ENCODE results near the gene YDJC. TPM values are rescaled to one million over a fixed set of nuclear protein-coding genes. Genes with fewer than 3 reads are reported as not detected.
A peak's percentile ranks its signal among the peaks of the same experiment; 100 is the strongest.

YDJC gene
- total and polyA plus RNA-seq, 9 of the 15 experiments (the other 6 are each of a cell fraction or from before 2014, with no cell fraction given): 13.5 to 871 (median 164) TPM

DNA sequence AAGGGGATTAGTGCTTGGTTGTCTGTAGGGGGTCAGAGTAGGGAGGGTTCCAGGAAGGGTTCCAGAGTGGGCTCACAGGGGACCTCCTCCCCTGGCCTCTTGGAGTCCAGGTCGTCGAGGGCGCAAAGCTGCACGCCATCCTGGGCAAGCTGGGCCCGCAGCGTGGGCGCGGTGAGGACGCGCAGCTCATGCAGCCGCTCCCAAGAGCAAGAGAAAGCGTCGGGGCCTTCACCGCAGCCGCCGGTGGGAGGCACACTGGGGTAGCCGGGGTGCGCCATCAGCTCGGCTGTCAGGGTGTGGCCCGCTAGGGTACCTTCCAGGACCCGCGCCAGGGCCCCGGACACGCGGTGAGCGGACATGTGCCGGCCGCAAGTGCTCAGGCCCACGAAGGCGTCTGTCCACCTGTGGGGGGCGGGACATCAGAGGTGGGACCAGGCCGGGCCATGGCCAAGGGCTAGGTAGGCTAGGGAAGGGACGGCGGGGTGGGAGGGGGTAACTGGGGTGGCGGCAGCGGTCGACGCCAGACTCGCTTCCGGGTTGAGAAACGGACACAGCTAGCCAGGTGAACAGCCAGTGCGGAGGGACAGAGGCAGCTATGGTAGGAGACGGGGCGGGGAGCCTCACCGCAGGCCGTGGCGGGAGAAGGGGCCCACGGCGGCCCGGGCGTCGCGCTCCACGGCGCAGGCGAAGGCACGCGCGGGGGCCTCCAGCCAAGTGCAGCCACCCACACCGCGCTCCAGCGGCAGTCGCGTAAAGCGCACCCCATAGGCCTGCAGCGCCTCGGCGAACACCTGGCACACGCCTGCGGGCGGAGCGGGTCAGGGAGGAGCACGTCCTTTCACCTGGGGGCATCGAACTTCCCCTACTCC, 1.2 kb downstream of the YDJC start (continued):
- TF ChIP-seq, protein P1, sequence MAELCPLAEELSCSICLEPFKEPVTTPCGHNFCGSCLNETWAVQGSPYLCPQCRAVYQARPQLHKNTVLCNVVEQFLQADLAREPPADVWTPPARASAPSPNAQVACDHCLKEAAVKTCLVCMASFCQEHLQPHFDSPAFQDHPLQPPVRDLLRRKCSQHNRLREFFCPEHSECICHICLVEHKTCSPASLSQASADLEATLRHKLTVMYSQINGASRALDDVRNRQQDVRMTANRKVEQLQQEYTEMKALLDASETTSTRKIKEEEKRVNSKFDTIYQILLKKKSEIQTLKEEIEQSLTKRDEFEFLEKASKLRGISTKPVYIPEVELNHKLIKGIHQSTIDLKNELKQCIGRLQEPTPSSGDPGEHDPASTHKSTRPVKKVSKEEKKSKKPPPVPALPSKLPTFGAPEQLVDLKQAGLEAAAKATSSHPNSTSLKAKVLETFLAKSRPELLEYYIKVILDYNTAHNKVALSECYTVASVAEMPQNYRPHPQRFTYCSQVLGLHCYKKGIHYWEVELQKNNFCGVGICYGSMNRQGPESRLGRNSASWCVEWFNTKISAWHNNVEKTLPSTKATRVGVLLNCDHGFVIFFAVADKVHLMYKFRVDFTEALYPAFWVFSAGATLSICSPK (IDR thresholded peaks at IDR 0.05; ENCODE audit: borderline replicate concordance): no peak
- TF ChIP-seq ZNF174 (CRISPR knock-in tag; IDR thresholded peaks at IDR 0.05): no peak
- TF ChIP-seq GATAD2B (IDR thresholded peaks at IDR 0.05; ENCODE audit: borderline replicate concordance): no peak
- TF ChIP-seq DDX20 (tag; IDR thresholded peaks at IDR 0.05; ENCODE audit: low read depth): no peak
- TF ChIP-seq ARNT (IDR thresholded peaks at IDR 0.05): no peak
- TF ChIP-seq ZNF134 (CRISPR knock-in tag; conservative IDR thresholded peaks at IDR 0.05): no peak
- TF ChIP-seq, protein P2, sequence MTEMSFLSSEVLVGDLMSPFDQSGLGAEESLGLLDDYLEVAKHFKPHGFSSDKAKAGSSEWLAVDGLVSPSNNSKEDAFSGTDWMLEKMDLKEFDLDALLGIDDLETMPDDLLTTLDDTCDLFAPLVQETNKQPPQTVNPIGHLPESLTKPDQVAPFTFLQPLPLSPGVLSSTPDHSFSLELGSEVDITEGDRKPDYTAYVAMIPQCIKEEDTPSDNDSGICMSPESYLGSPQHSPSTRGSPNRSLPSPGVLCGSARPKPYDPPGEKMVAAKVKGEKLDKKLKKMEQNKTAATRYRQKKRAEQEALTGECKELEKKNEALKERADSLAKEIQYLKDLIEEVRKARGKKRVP (CRISPR knock-in tag; IDR thresholded peaks at IDR 0.05): no peak
- no peak for TF ChIP-seq STAT5A (IDR thresholded peaks at IDR 0.05; ENCODE audit: borderline replicate concordance, low read length)
- no peak for TF ChIP-seq TAF15 (IDR thresholded peaks at IDR 0.05; ENCODE audit: low read depth, low read length)
- no peak for TF ChIP-seq MIER1 (IDR thresholded peaks at IDR 0.05; ENCODE audit: low read depth)
- TF ChIP-seq NFE2 (IDR thresholded peaks at IDR 0.05; ENCODE audit: low read depth): no peak
- no peak for TF ChIP-seq POLR2AphosphoS5 (IDR thresholded peaks at IDR 0.05; ENCODE audit: control insufficient read depth, insufficient read depth, low read depth, low read length)
- peak; percentile 81 for TF ChIP-seq POLR2AphosphoS2 (IDR thresholded peaks at IDR 0.05; ENCODE audit: low read length)
- TF ChIP-seq CHD4 (IDR thresholded peaks at IDR 0.05; ENCODE audit: insufficient read depth, insufficient replicate concordance, low read depth, low read length, poor library complexity, severe bottlenecking): no peak
- no peak for TF ChIP-seq ZNF239 (CRISPR knock-in tag; IDR thresholded peaks at IDR 0.05)
- TF ChIP-seq, protein P3, sequence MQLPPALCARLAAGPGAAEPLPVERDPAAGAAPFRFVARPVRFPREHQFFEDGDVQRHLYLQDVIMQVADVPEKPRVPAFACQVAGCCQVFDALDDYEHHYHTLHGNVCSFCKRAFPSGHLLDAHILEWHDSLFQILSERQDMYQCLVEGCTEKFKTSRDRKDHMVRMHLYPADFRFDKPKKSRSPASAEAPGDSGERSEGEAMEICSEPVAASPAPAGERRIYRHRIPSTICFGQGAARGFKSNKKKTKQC (CRISPR knock-in tag; IDR thresholded peaks at IDR 0.05): no peak
- TF ChIP-seq GTF2F1 (IDR thresholded peaks at IDR 0.05; ENCODE audit: low read depth, low read length): peak; percentile 60; the same call in 1 of the 2 replicates
- TF ChIP-seq TBL1XR1 (IDR thresholded peaks at IDR 0.05; ENCODE audit: low read length in 2 of 2): peak in 1 of 2 experiments; percentile 58; a peak in 2 of 4 replicates
- no peak for TF ChIP-seq JUNB (CRISPR knock-in tag; conservative IDR thresholded peaks at IDR 0.05)
- TF ChIP-seq ZNF133 (CRISPR knock-in tag; IDR thresholded peaks at IDR 0.05): no peak
- no peak for TF ChIP-seq ZC3H8 (IDR thresholded peaks at IDR 0.05)
- no peak for TF ChIP-seq CTBP1 (IDR thresholded peaks at IDR 0.05; ENCODE audit: borderline replicate concordance)
- peak; percentile 8; the same call in 1 of the 2 replicates for TF ChIP-seq MXI1 (IDR thresholded peaks at IDR 0.05; ENCODE audit: low read depth, low read length)
- no peak for TF ChIP-seq SMAD2 (IDR thresholded peaks at IDR 0.05; ENCODE audit: low read depth, low read length)

Data from K562 (cell line).